GM19455 (cell line): Measurements from ENCODE around the gene ARL3.
"Not testable (repeated sequence)": the region's sequence is repeated elsewhere in the genome, so short reads cannot be mapped to it uniquely, and the experiment has no call there.

ENCODE experiments used
- ATAC-seq: cut with Tn5 transposase; IDR thresholded peaks from one replicate; pipeline ENCODE4 v1.9.1; 2021; ENCODE audit not compliant: unreplicated experiment

The ARL3 gene

DNA sequence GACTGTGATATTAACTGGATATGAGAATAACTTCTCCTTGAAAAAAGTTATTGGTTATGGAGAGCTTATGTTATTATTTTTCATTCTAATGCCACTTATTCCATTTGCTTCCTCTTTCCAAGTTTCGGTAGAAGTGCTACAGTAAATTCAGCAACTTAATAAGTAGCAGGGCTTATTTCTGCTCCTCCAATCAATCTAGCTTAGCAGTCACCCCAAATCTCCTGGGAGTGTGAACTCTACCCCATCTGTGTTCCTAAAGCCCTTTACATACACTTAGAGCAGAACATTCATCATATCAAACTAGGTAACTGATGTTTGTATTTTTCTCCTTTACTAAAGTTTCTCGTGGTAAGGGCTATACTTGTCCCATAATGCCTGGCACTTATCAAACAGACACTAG is 8.7 kb downstream of the ARL3 start:
- no peak for ATAC-seq

DNA sequence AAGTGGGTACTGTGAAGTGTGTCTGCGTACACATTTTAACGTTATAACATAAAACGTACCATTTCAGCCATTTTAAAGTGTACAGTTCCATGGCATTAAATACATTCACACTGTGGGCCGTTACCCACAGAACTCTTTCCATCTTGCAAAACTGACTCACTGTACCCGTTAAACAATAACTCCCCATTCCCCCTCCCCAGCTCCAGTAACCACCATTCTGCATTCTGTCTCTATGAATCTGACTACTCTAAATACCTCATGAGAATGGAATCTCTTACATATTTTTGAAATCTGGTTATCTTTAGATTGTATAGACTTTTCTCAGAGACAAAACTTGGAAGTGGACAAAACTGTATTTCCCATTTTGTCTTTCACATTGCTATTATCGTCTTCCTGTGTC is 9.3 kb downstream of the ARL3 start:
- no peak for ATAC-seq

DNA sequence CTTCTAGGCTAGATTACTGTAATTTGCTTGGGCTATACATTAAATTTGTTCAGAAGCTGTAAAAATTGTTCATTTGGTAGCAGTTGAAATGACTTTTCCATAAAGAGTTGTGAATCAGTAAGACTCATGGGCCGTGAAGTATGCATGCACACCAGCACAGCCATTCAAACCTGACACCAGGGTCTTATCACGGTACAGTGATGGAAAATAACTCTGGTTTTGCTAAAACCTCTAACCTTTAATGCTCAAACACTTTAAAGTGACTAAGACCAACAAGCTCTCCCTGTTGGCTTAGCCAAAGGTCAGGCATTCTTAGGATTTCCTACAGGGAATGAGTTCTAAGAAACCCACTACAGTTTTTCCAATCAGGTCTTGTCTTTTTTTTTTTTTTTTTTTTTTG is 11.5 kb downstream of the ARL3 start:
- ATAC-seq, result no peak

DNA sequence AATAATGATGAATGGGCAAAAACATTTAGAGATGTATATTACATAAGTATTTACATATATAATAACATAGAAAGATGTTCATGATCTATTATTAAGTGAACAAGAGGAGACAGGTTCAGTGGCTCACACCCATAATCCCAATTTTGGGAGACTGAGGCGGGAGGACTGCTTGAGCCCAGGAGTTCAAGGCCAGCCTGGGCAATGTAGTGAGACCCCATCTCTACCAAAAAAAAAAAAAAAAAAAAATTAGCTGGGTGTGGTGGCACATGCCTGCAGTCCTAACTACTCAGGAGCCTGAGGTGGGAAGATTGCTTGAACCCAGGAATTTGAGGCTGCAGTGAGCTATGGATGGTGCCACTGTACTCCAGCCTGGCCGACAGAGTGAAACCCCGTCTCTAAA is 12.4 kb downstream of the ARL3 start:
- no peak for ATAC-seq

DNA sequence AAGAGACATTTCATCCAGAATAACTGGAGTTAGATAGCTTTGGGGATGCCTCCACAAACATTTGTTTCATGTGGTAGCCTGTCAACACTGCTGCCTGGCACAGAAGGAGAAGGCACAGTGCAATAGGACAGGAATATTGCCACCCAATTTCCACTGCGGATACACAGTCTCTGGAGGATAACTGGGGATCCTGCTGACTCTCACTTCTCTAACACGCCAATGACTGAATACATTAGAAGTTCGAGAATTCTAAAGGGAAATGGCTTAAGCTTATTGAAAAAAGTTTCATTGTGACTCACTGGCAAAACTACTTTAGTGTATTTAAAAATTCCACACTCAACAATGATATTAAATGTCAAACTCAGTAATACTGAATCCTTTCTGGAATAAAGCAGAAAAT is 12.9 kb downstream of the ARL3 start:
- ATAC-seq, result no peak

DNA sequence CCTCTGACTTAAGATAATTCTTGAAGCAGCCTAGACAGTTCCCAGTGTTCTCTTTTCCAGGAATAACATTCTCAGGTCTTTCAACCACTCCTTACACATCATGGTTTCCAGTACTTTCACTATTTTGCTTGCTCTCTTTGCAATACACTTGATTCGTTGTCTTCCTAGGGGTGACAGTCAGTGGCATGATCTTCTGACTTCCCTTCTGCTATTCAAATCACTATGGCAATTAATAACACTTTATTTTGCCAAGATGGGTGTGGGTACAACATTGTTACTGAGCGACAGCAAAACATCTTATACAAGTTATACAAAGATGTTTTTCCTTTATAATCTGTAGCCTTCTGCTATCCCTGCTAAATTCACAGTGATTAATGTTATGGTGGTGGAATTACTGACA is 15.3 kb downstream of the ARL3 start:
- no peak for ATAC-seq

DNA sequence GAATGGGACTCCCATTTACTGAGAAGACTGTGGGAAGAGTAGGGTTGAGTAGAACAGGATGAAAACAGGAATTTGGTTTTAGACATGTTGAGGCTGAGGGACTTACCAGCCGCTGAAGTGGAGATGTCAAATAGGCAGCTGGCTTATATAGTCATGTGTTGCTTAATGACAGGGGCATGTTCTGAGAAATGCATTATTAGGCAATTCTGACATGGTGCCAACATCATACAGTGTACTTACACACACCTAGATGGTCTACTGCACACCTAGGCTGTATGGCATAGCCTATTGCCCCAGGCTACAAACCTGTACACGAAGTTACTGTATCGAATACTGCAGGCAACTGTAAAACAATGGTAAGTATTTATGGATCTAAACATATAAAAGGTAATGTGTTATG is 17.5 kb downstream of the ARL3 start:
- no peak for ATAC-seq

DNA sequence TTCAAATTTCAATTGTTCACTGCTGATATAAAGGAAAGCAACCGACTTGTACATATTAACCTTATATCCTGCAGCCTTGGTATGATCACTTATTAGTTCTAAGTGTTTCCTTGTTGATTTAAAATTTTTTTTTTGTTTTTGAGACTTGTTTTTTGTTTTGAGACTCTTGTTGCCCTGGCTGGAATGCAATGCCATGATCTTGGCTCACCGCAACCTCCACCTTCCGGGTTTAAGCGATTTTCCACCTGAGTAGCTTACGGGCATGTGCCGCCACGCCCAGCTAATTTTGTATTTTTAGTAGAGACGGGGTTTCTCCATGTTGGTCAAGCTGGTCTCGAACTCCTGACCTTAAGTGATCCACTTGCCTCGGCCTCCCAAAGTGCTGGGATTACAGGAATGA is 18.8 kb downstream of the ARL3 start:
- ATAC-seq, result not testable (repeated sequence)

DNA sequence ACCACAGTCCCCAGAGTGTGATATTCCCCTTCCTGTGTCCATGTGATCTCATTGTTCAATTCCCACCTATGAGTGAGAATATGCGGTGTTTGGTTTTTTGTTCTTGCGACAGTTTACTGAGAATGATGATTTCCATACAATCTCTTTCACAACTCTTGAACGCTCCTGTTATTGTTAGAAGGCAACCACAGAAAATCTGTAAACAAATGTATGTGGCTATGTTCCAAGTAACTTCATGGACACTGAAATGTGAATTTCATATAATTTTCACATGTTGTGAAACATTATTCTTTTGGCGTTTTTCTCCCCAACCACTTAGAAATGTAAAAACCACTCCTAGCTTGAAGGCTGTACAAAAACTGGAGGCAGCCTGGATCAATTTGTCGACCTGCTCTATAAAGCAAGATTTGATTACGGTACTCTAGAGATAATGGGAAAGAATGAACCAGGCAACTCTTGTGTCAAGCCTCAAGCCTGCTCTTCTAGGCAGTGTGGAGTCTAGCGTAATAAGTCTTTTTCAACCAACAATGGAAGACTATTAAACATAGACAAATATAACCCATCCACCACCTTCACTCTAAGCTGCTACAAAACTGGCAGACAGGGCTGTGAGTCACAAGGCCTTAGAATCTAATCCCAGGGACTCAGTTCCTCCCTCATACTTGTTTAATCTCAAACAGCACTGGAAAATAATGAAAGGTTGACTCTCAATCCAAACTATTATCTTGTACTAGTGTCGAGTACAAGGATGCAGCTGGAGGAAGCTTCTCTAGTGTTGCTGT is 22.7 kb downstream of the ARL3 start:
- ATAC-seq, result no peak

DNA sequence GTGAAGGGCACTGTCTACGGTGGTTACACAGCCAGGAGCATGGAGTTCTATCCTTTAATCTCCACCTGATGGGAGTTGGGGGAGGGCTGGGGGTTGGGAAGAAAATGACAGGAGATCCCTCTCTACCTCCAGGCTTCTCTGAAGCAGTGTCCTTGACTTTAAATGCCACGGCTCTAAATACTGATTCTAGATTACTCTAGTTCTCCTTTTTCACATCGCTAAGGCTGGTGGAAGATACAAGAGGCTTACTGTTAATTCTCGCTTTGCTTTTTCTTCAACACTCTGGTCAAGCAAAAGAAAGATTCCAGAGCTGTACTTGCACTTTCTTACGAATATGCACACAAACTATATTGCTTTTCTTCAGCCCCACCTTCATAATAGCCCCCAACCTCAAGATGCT is 30.5 kb downstream of the ARL3 start:
- no peak for ATAC-seq

DNA sequence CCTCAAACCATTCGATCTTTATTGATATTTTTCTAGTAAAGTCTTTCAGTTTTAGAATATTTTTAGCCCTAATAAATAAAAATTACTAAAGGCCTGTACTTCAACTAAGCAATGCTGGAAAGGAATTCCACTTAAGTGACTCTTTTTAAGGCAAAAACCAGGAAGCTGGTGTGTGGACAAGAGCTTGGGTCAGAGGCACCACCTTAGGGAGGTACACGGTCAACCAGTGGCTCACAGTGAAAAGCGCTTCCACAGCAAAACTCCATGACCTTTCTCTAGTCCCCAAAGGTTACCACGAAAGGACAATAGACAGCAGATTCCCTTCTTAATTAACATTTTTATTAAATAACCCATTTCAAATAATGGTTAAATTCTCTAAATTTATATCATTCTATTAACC is 31.2 kb downstream of the ARL3 start:
- ATAC-seq, result no peak

DNA sequence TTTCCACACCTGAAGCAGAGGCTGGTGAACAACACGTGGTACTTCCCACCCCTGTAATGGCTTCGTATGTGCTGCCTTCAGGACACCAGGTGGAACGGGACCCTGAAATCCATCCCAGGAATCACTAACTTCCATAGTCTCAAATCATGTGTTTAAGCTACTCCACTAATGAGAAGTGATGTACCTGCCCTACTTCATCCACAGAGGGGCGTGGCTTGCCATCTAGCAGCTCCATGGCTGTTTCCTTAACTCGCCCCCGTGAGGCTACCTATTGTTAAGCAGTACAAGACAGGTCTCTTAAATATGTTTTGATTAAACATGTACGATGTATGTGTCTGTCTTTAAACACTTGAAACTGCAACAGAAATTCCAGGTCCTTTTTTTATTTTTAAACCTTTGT is 31.8 kb downstream of the ARL3 start:
- no peak for ATAC-seq

DNA sequence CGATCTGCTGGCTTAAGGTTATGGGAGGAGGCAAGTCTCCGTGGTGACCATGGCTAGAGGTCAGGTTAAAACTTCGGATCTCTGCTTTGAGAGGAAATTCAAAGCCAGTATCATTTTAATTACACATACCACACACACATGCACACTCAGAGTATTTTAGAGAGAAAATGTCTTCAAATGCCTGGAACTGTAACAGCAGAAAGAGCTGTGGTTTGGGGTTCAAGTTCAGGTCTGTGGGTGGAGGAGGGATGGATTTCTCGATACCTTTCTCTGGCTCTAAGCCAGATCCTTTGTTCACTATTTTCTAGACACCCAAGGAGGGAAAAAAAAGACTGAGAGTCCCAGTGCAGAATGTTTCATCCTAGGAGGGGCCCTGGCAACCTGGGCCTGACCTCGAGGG is 32.5 kb downstream of the ARL3 start:
- ATAC-seq, result no peak

DNA sequence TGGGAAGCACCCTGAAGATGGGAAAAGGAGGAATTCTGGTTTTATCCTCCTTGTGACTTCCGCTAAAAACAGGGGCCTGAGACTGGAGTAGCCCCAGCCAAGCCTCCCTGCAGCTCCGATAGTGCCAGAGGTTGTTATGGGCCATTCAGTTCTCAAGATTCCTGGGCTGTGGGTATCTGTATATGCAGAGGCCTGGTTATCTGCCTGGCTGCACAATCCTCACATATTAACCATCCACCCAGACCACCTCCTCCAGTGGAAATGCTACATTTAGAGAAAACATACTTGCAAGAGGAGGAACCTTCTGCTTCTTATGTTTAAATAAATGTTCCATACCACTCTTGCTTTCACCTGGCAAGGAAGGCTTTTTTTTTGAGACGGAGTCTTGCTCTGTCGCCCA is 34.6 kb downstream of the ARL3 start:
- ATAC-seq, result no peak

DNA sequence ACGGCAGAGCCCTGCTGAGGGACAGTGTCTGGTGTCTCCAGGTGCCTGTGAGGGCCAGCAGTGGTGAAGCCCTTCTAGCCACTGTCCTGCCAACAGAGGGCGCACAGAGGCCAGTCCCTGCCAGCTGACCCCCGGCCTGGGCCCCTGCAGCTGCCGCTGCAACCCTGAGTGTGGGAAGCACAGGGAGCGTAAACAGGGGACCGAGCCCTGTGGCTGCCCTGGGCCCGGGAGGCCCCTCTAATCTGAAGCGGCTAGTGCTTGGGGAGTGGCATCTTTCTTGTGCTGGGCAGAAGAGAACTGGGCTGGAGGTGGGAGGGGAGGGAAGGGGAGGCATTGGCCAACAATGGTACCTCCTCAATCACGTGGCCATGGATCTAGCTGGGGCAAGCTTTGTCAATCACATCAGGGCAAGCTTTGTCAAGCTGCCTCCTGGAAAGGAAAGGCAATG is 35.3 kb downstream of the ARL3 start:
- ATAC-seq, result no peak

DNA sequence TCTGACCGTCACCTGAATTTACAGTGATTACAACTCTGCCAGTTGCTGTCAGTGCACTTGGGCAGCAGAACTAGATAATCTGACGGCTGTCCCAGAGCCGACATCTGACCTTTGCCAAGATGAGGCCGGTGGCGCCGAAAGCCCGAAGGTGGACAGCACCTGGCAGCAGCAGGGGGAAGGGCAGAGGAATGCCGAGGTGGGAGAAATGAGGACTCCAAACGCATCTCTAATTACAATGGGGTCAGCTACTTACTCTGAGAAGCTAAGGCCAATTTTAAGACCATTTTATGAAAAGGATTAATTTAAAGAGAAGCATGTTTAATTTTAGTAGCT is 36.2 kb downstream of the ARL3 start:
- no peak for ATAC-seq

DNA sequence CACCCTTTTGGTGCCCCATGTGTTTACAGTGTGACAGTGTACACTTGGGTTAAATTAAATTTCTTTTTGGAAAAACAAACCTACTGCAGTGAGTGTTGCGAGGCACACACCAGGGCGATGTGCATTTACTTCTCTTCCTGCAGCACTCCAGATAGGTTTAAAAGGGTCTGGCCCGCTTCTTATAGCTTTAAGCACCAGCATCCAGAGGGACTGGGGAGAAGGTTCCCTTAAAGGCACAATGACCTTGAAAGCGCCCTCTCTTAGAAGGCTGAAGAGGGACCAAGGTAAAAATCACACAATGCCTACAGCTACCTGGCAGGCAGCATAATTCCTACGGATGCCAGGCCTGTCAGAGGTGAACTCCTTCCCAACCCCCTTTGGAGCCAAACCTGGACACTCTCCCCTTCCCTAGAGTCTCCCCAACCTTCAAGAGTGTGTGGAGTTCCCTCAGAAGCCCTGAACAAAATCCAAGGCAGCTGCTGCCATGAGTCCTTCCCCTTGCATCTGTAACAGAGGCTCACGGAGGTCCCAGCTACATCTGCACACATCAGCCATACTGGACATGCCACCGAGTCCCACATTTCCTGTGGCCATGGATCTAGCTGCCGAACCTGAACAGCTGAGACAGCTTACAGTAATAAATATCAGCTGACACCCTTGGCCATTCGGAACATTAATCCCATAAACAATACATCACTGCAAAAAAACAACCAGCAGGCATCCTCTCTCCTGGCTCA is 36.7 kb downstream of the ARL3 start:
- ATAC-seq, result no peak

DNA sequence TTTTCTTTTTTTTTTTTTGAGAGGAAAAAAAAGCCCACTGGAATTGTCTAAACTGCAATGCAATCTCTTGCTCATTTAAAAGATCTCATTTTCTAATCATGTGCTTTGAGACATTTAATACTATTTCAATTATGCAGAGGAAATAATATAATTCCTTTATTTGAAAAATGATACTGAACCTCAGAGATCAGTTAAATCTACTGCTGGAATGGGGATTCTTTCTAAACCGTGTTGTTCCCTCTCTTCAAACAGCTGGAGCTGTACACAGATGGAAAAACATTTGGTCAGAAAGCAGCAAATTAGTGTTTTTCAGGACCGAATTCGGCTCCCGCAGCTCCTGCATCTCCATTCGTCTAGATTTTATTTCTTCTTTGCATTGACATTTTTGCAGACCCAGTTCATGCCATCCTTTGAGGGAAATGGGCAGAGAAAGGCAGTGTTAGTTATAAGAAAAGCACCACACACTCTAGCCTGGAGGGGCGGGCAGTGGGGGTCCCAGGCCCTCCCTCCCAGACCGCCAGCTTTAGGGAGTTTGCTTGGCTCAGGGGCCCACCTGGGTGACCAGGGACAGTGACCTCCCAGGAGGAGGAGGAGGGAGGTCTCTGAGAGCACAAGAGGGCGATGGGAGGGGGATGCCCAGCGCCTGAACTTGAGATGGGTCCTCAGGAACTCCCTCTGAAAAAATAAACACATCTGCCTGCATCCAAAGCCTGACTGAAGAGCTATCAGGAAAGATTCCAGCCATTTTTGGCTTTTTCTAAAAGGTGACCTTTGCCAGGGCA is 37.5 kb downstream of the ARL3 start:
- ATAC-seq, result no peak

DNA sequence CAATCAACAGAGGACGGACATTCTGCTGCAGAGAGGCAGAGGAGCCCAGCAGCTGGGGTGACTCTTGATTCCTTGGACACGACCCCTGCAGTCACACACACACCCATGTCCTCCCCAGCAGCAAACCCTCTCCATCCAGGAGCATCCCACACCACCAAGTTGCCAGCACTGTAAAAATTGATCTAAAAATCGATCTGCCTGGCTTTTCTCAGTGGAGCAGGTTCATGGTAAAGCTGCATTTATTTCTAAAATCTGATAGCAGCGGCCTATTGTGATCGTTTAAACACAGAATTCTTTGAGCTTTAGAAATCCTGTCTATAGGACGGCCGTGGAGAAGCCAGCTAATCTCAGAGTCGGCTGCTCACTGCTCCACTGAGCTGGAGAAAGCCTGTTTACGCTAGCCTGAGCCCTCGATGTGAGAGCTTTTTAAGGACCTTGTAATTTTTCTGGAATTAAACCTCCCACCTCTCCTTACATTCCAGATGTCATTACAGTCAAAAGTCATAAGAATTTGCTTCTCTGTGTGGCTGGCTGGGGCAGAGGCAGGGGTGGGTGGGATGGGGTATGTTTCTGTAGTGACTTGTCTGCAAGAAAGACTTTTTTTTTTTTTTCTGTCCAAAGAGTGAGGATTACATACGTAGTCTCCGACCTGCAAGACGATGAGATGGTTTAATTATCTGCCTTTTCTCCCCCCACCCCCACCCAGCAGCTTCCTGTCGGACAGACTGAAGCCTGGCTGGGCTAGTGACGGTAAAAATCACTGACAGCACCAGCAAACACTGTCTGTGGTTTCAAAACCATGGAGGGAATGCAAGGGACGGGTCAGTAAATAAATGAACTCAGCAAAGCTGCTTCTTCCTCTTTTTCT is 38.3 kb downstream of the ARL3 start:
- ATAC-seq, result no peak

DNA sequence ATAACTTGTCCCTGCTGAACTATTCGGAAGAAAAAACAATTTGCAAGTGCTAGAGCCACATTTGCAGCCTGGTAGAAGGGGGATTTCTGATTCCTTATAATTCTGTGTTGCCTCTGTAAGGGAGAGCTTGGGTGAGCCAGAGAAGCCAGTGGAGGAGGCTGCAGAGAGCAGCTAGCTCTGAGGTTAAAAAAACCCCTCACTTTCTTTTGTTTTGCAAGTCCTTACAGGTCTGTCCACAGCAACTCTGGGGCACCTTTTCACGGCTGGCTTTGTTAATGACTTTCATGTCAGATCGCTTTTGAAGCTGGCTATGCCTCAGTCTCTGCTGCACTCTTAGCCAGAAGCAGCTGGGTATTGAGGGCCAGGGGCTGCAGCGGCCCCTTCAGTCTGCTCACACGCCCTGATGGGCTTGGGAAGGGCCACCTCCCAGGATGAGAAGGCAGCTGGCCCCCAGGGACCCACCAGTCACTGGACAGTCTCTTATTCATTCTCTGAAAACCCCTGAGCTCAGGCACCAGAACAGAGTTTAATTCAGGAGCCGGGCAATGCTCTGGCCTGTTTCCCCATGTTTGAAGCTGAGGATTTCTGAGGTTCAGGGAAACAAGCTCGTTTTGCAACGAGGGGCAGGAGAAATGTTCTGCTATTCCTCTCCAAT is 39.1 kb downstream of the ARL3 start:
- no peak for ATAC-seq

DNA sequence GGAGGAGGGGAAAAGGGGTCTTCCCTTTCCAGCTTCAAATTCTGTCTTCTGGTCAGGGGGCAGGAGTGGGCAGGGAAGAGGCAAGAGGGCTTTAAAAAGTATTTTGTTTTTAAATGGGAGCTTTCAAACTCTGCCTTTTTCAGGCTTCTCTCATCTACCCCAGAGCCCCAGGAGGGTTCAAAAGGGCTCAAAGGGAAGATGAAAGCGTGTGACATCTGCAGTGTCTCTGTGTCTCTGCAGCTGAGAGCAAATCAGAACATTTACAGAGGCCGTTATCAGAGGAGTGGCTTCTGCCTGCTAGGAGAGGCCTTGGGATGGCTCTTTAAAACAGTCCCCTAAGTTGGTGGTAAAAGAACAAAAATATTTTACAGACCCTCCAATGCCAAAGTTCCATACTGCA is 39.6 kb downstream of the ARL3 start:
- ATAC-seq, result no peak
